ENCODE data around the gene SPINK6. TPM values are rescaled to one million over a fixed set of nuclear protein-coding genes. Genes with fewer than 3 reads are reported as not detected.

SPINK6 gene
- total RNA-seq, 2 experiments from 2014 or later, result not detected

- CTCF ChIA-PET, result no interaction called here
- Mint-ChIP-seq H3K36me3 (ENCODE audit: low read depth) (no peaks in the 10 kb centered on the region), H3K9me3 (no peaks in the 10 kb centered on the region), H3K27ac (no peak overlapping the region), H3K4me3 (no peak overlapping the region), H3K27me3 (ENCODE audit: low read depth) (peaks cover 4% of the 10 kb centered on the region), H3K4me1 (ENCODE audit: low read depth) (peaks cover 2% of the 10 kb centered on the region)
- no peak for DNase-seq
- intact Hi-C loops (cut with micrococcal nuclease), result no loop called here
These were observed 11.8 kb upstream of the SPINK6 start for GRCh38 chr5:148191010-148191409.

GRCh38 chr5:148193202-148193601 is 9.6 kb upstream of the SPINK6 start:
- no peaks in the 10 kb centered on the region for H3K4me1 Mint-ChIP-seq (ENCODE audit: low read depth)
- CTCF ChIA-PET, result no interaction called here
- no peaks in the 10 kb centered on the region for H3K27me3 Mint-ChIP-seq (ENCODE audit: low read depth)

GRCh38 chr5:148201151-148201550 is 1.7 kb upstream of the SPINK6 start:
- intact Hi-C loops (cut with micrococcal nuclease), result no loop called here
- CTCF ChIA-PET, result no interaction called here
- no peaks in the 10 kb centered on the region for H3K27me3 Mint-ChIP-seq (ENCODE audit: low read depth)
- H3K36me3 Mint-ChIP-seq (ENCODE audit: low read depth), result no peaks in the 10 kb centered on the region
- H3K9me3 Mint-ChIP-seq, result no peaks in the 10 kb centered on the region
- H3K4me3 Mint-ChIP-seq, result no peak overlapping the region
- no peak overlapping the region for H3K27ac Mint-ChIP-seq
- H3K4me1 Mint-ChIP-seq (ENCODE audit: low read depth), result no peaks in the 10 kb centered on the region
- no peak for DNase-seq

More at GRCh38 chr5:148193202-148193601, 9.6 kb upstream of the SPINK6 start:
- intact Hi-C loops (cut with micrococcal nuclease), result no loop called here
- Mint-ChIP-seq H3K4me3 (no peak overlapping the region), H3K9me3 (no peaks in the 10 kb centered on the region), H3K36me3 (ENCODE audit: low read depth) (no peaks in the 10 kb centered on the region), H3K27ac (no peak overlapping the region)
- DNase-seq, result no peak

- intact Hi-C loops (cut with micrococcal nuclease), result no loop called here
- DNase-seq, result no peak
- Mint-ChIP-seq H3K27ac (no peak overlapping the region), H3K27me3 (ENCODE audit: low read depth) (peaks cover 8% of the 10 kb centered on the region), H3K9me3 (no peaks in the 10 kb centered on the region), H3K36me3 (ENCODE audit: low read depth) (no peaks in the 10 kb centered on the region), H3K4me3 (no peak overlapping the region), H3K4me1 (ENCODE audit: low read depth) (no peaks in the 10 kb centered on the region)
- CTCF ChIA-PET, result no interaction called here
These were observed 2.4 kb downstream of the SPINK6 start for GRCh38 chr5:148205044-148205806.

- Mint-ChIP-seq H3K4me3 (no peak overlapping the region), H3K4me1 (ENCODE audit: low read depth) (no peaks in the 10 kb centered on the region), H3K27ac (no peak overlapping the region), H3K27me3 (ENCODE audit: low read depth) (peaks cover 8% of the 10 kb centered on the region), H3K9me3 (no peaks in the 10 kb centered on the region), H3K36me3 (ENCODE audit: low read depth) (no peaks in the 10 kb centered on the region)
- DNase-seq, result no peak
- CTCF ChIA-PET, result no interaction called here
- intact Hi-C loops (cut with micrococcal nuclease), result no loop called here
These were observed 3.0 kb downstream of the SPINK6 start for GRCh38 chr5:148205865-148206264.

GRCh38 chr5:148206620-148207019 is 3.8 kb downstream of the SPINK6 start:
- H3K9me3 Mint-ChIP-seq, result no peaks in the 10 kb centered on the region
- intact Hi-C loops (cut with micrococcal nuclease), result no loop called here
- no peak overlapping the region for H3K4me3 Mint-ChIP-seq
- no peak overlapping the region for H3K27ac Mint-ChIP-seq
- no peak for DNase-seq
- H3K4me1 Mint-ChIP-seq (ENCODE audit: low read depth), result no peaks in the 10 kb centered on the region
- CTCF ChIA-PET, result no interaction called here
- H3K36me3 Mint-ChIP-seq (ENCODE audit: low read depth), result no peaks in the 10 kb centered on the region
- peaks cover 8% of the 10 kb centered on the region for H3K27me3 Mint-ChIP-seq (ENCODE audit: low read depth)

GRCh38 chr5:148208226-148208625 is 5.4 kb downstream of the SPINK6 start:
- Mint-ChIP-seq H3K36me3 (ENCODE audit: low read depth) (no peaks in the 10 kb centered on the region), H3K4me3 (no peak overlapping the region), H3K9me3 (no peaks in the 10 kb centered on the region), H3K27ac (no peak overlapping the region), H3K4me1 (ENCODE audit: low read depth) (no peaks in the 10 kb centered on the region), H3K27me3 (ENCODE audit: low read depth) (peaks cover 8% of the 10 kb centered on the region)
- CTCF ChIA-PET, result interaction anchor here (1.2 kb wide), 1 partner anchor 28 kb away, joined by 3 read pairs; no protein-coding TSS in a partner anchor
- intact Hi-C loops (cut with micrococcal nuclease), result no loop called here
- no peak for DNase-seq

- peaks cover 8% of the 10 kb centered on the region for H3K27me3 Mint-ChIP-seq (ENCODE audit: low read depth)
- H3K9me3 Mint-ChIP-seq, result no peaks in the 10 kb centered on the region
- CTCF ChIA-PET, result interaction anchor here (0.6 to 1.2 kb wide), 2 partner anchors 29 to 60 kb away, joined by 3 read pairs; no protein-coding TSS in a partner anchor
- no peak overlapping the region for H3K27ac Mint-ChIP-seq
- intact Hi-C loops (cut with micrococcal nuclease), result no loop called here
- no peak overlapping the region for H3K4me3 Mint-ChIP-seq
- DNase-seq, result no peak
- no peaks in the 10 kb centered on the region for H3K4me1 Mint-ChIP-seq (ENCODE audit: low read depth)
- no peaks in the 10 kb centered on the region for H3K36me3 Mint-ChIP-seq (ENCODE audit: low read depth)
These were observed 6.4 kb downstream of the SPINK6 start for GRCh38 chr5:148209151-148209770.

- Mint-ChIP-seq H3K27me3 (ENCODE audit: low read depth) (peaks cover 8% of the 10 kb centered on the region), H3K27ac (no peak overlapping the region), H3K4me1 (ENCODE audit: low read depth) (no peaks in the 10 kb centered on the region), H3K9me3 (peaks cover 1% of the 10 kb centered on the region), H3K4me3 (no peak overlapping the region), H3K36me3 (ENCODE audit: low read depth) (no peaks in the 10 kb centered on the region)
- intact Hi-C loops (cut with micrococcal nuclease), result no loop called here
- CTCF ChIA-PET, result no interaction called here
- no peak for DNase-seq
These were observed 11.9 kb downstream of the SPINK6 start for GRCh38 chr5:148214665-148215185.

GRCh38 chr5:148221508-148221907 is 18.7 kb downstream of the SPINK6 start:
- Mint-ChIP-seq H3K4me3 (no peak overlapping the region), H3K4me1 (ENCODE audit: low read depth) (no peaks in the 10 kb centered on the region), H3K27ac (no peak overlapping the region), H3K36me3 (ENCODE audit: low read depth) (no peaks in the 10 kb centered on the region), H3K27me3 (ENCODE audit: low read depth) (peaks cover 18% of the 10 kb centered on the region), H3K9me3 (peaks cover 1% of the 10 kb centered on the region)
- intact Hi-C loops (cut with micrococcal nuclease), result no loop called here
- CTCF ChIA-PET, result interaction anchor here (0.6 kb wide), 1 partner anchor 106 kb away, joined by 4 read pairs; no protein-coding TSS in a partner anchor
- DNase-seq, result no peak

- CTCF ChIA-PET, result no interaction called here
- intact Hi-C loops (cut with micrococcal nuclease), result no loop called here
- H3K4me3 Mint-ChIP-seq, result no peak overlapping the region
- no peak overlapping the region for H3K27ac Mint-ChIP-seq
- DNase-seq, result no peak
- peaks cover 12% of the 10 kb centered on the region for H3K27me3 Mint-ChIP-seq (ENCODE audit: low read depth)
- no peaks in the 10 kb centered on the region for H3K9me3 Mint-ChIP-seq
- no peaks in the 10 kb centered on the region for H3K36me3 Mint-ChIP-seq (ENCODE audit: low read depth)
- H3K4me1 Mint-ChIP-seq (ENCODE audit: low read depth), result no peaks in the 10 kb centered on the region
These were observed 21.4 kb downstream of the SPINK6 start for GRCh38 chr5:148224117-148224742.

GRCh38 chr5:148228392-148228984 is 25.6 kb downstream of the SPINK6 start:
- no peak overlapping the region for H3K4me3 Mint-ChIP-seq

More at GRCh38 chr5:148228392-148228984, 25.6 kb downstream of the SPINK6 start:
- Mint-ChIP-seq H3K9me3 (no peaks in the 10 kb centered on the region), H3K4me1 (ENCODE audit: low read depth) (no peaks in the 10 kb centered on the region), H3K36me3 (ENCODE audit: low read depth) (no peaks in the 10 kb centered on the region), H3K27ac (no peak overlapping the region), H3K27me3 (ENCODE audit: low read depth) (peaks cover 6% of the 10 kb centered on the region)
- CTCF ChIA-PET, result no interaction called here
- intact Hi-C loops (cut with micrococcal nuclease), result no loop called here
- no peak for DNase-seq
